Upper lobe of left lung (tissue), 6 donors: ENCODE results near the gene SLC6A19. TPM values are rescaled to one million over a fixed set of nuclear protein-coding genes. Genes with fewer than 3 reads are reported as not detected.

ENCODE experiments used
- ATAC-seq, 2 donors: fragments of 200-7000 bp; cut with Tn5 transposase; one replicate each; pipeline ENCODE4 v1.9.1; 2022; ENCODE audit warnings: mild to moderate bottlenecking in 2 of 2, moderate library complexity in 2 of 2; ENCODE audit not compliant: low FRiP score in 2 of 2
- DNase-seq, 2 donors: peaks; one replicate each; pipeline ENCODE4 v3.0.0-alpha.2; 2019 to 2020
- H3K27ac ChIP-seq, 4 donors: fragments of 200-600 bp; sonication (generic); one replicate each; pipeline ENCODE4 v1.5.1; 2016 to 2019
- H3K27me3 ChIP-seq, 4 donors: fragments of 200-600 bp; sonication (generic); one replicate each; pipeline ENCODE4 v1.5.1; 2017 to 2019
- H3K36me3 ChIP-seq, 4 donors: fragments of 200-600 bp; sonication (generic); one replicate each; pipeline ENCODE4 v1.5.1; 2016 to 2019
- H3K4me1 ChIP-seq, 4 donors: fragments of 200-600 bp; sonication (generic); one replicate each; pipeline ENCODE4 v1.5.1; 2018 to 2019
- H3K4me3 ChIP-seq, 4 donors: fragments of 200-600 bp; sonication (generic); one replicate each; pipeline ENCODE4 v1.5.1; 2017 to 2019; ENCODE audit warnings: mild to moderate bottlenecking in 2 of 4, moderate library complexity in 1 of 4
- H3K9me3 ChIP-seq, 4 donors: fragments of 200-600 bp; sonication (generic); one replicate each; pipeline ENCODE4 v1.5.1; 2018 to 2019
- CTCF ChIP-seq, 6 experiments: fragments of 450-650 bp in 4 of 6; fragments of 200-600 bp in 2 of 6; sonication (generic) in 2 of 6; IDR thresholded peaks; one replicate each; pipeline ENCODE4 v1.5.1; 2016 to 2019; ENCODE audit warnings: antibody characterized with exemption in 6 of 6
- EP300 ChIP-seq, 4 donors: sonication (generic); formaldehyde crosslinking; IDR thresholded peaks; one replicate each; pipeline ENCODE4 v1.5.1; 2017; ENCODE audit warnings: antibody characterized with exemption in 4 of 4, control low read depth in 2 of 4
- POLR2A ChIP-seq, 4 donors: fragments of 450-650 bp; IDR thresholded peaks; one replicate each; pipeline ENCODE4 v1.5.1; 2016 to 2017; ENCODE audit warnings: antibody characterized with exemption in 4 of 4, mild to moderate bottlenecking in 2 of 4
- POLR2AphosphoS5 ChIP-seq, 2 donors: sonication (generic); formaldehyde crosslinking; IDR thresholded peaks; one replicate each; pipeline ENCODE4 v1.5.1; 2017; ENCODE audit warnings: antibody characterized with exemption in 2 of 2
- WGBS, 2 donors: methylation state at CpG; one replicate each; pipeline ENCODE4 v1.1.5; 2017 to 2018; 5-methylcytosine and 5-hydroxymethylcytosine counted together
- total RNA-seq, 6 donors: library from RNA; depleted of rRNA in 4 of 6; stranded (reverse); fragments of >200 nt in 4 of 6; gene quantifications; one replicate each; pipeline versions ENCODE4 v1.1.0 to v1.2.1, GENCODE V29; 2016 to 2021
- donor health status: DM: no; HTN: no; CAD: no; lungs with moderate emphysema.
- donor health status: DM: no; HTN: yes; CAD: no; lungs with severe emphysema.

The SLC6A19 gene
- total RNA-seq, 6 donors from 2014 or later = 0.03 to 0.06 TPM; not detected in 4

GRCh38 chr5:1231354-1231905, 30.0 kb downstream of the SLC6A19 start:
- TF ChIP-seq POLR2AphosphoS5 (IDR thresholded peaks at IDR 0.05) = no peak
- TF ChIP-seq EP300 (IDR thresholded peaks at IDR 0.05) = no peak
- no peak for TF ChIP-seq POLR2A (IDR thresholded peaks at IDR 0.05)
- no peak for TF ChIP-seq CTCF (IDR thresholded peaks at IDR 0.05)
- peaks cover 5 to 20% (median 13%) of the 10 kb centered on the region in 4 donors for H3K9me3 ChIP-seq
- H3K4me1 ChIP-seq = peaks cover 0 to 5% (median 0%) of the 10 kb centered on the region in 4 donors
- H3K27ac ChIP-seq = no peak overlapping the region
- H3K4me3 ChIP-seq = no peak overlapping the region
- H3K27me3 ChIP-seq = no peaks in the 10 kb centered on the region
- H3K36me3 ChIP-seq = no peaks in the 10 kb centered on the region
- ATAC-seq (no peak), DNase-seq (no peak)
- 64 to 67% methylated on average over 6 to 13 of the region's 13 CpGs for WGBS, 2 donors

- TF ChIP-seq POLR2AphosphoS5 (IDR thresholded peaks at IDR 0.05) = no peak
- TF ChIP-seq POLR2A (IDR thresholded peaks at IDR 0.05) = no peak
- no peak for TF ChIP-seq EP300 (IDR thresholded peaks at IDR 0.05)
- no peak for TF ChIP-seq CTCF (IDR thresholded peaks at IDR 0.05)
- 71 to 95% methylated on average over 2 to 25 of the region's 25 CpGs for WGBS, 2 donors
- ATAC-seq = no peak
- H3K27me3 ChIP-seq = no peaks in the 10 kb centered on the region
- no peak overlapping the region for H3K27ac ChIP-seq
- DNase-seq = peak in 1 of 2 donors; percentile 77
- H3K36me3 ChIP-seq = no peaks in the 10 kb centered on the region
- peaks cover 0 to 5% (median 0%) of the 10 kb centered on the region in 4 donors for H3K4me1 ChIP-seq
- H3K4me3 ChIP-seq = no peak overlapping the region
- peaks cover 5 to 25% (median 13%) of the 10 kb centered on the region in 4 donors for H3K9me3 ChIP-seq
These were observed 31.4 kb downstream of the SLC6A19 start for GRCh38 chr5:1232780-1233179.

- no peaks in the 10 kb centered on the region for H3K36me3 ChIP-seq
- no peaks in the 10 kb centered on the region for H3K4me1 ChIP-seq
- DNase-seq = no peak
- peaks cover 5 to 25% (median 13%) of the 10 kb centered on the region in 4 donors for H3K9me3 ChIP-seq
- H3K27ac ChIP-seq = no peak overlapping the region
- H3K27me3 ChIP-seq = no peaks in the 10 kb centered on the region
- TF ChIP-seq POLR2AphosphoS5 (IDR thresholded peaks at IDR 0.05) (no peak), EP300 (IDR thresholded peaks at IDR 0.05) (no peak), POLR2A (IDR thresholded peaks at IDR 0.05) (no peak), CTCF (IDR thresholded peaks at IDR 0.05) (no peak)
- no peak overlapping the region for H3K4me3 ChIP-seq
- 77 to 84% methylated on average over 6 to 8 of the region's 8 CpGs for WGBS, 2 donors
- no peak for ATAC-seq
These were observed 34.0 kb downstream of the SLC6A19 start for GRCh38 chr5:1235379-1235778.

- no peak overlapping the region for H3K27ac ChIP-seq
- no peaks in the 10 kb centered on the region for H3K36me3 ChIP-seq
- no peaks in the 10 kb centered on the region for H3K27me3 ChIP-seq
- no peak for TF ChIP-seq POLR2A (IDR thresholded peaks at IDR 0.05)
- TF ChIP-seq POLR2AphosphoS5 (IDR thresholded peaks at IDR 0.05) = no peak
- no peak for TF ChIP-seq EP300 (IDR thresholded peaks at IDR 0.05)
- TF ChIP-seq CTCF (IDR thresholded peaks at IDR 0.05) = no peak
- WGBS, 2 donors = 88 to 96% methylated on average over 1 of the region's 1 CpG
- no peaks in the 10 kb centered on the region for H3K4me1 ChIP-seq
- ATAC-seq (no peak), DNase-seq (no peak)
- peaks cover 5 to 25% (median 13%) of the 10 kb centered on the region in 4 donors for H3K9me3 ChIP-seq
- no peak overlapping the region for H3K4me3 ChIP-seq
These were observed 34.4 kb downstream of the SLC6A19 start for GRCh38 chr5:1235838-1236237.
